Measurements from ENCODE around the gene ARHGAP21.
"Not testable (repeated sequence)": the region's sequence is repeated elsewhere in the genome, so short reads cannot be mapped to it uniquely, and the experiment has no call there.

ARHGAP21 gene

DNA sequence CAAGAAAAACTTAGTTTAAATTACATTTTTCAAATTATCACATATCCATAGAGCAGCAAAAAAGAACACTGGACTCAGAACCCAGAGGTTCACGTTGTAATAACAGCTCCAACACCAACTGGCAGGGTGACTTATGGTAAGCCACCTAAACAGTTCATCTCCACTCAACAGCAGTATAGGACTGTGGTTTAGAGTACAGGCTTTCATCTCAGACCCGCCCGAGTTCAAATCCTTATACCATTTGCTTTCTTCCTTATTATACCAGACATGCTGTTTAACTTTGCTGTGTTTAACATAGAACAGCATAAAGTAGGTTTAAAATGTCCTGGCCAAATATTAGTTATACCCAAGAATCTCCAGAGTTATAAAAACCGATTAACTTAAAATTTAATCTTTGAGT is 97.9 kb downstream of the ARHGAP21 start:
- DNase-seq (ENCODE audit: low read depth in 3 of 3) = no peak

DNA sequence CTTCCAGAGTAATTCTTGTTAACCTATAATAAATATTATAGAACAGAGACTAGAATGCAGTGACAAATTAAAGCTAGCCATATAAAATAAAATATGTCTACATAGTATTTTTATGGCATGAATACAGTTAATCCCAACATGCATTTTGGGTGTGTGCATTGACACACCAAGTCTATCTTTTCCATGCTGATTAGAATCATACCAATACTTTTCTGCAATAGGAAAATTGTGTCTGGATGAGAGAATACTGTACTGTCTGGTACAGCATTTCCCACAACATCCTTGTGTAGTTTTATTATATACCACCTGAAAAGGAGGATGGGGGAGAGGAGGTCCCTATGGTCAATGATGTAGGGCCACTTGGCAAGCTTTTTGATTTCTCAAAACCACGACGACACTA is 100.3 kb downstream of the ARHGAP21 start:
- DNase-seq (ENCODE audit: low read depth in 3 of 3) = no peak

GRCh38 chr10:24622781-24623301 is 100.8 kb downstream of the ARHGAP21 start:
- DNase-seq (ENCODE audit: low read depth in 3 of 3) = no peak

DNA sequence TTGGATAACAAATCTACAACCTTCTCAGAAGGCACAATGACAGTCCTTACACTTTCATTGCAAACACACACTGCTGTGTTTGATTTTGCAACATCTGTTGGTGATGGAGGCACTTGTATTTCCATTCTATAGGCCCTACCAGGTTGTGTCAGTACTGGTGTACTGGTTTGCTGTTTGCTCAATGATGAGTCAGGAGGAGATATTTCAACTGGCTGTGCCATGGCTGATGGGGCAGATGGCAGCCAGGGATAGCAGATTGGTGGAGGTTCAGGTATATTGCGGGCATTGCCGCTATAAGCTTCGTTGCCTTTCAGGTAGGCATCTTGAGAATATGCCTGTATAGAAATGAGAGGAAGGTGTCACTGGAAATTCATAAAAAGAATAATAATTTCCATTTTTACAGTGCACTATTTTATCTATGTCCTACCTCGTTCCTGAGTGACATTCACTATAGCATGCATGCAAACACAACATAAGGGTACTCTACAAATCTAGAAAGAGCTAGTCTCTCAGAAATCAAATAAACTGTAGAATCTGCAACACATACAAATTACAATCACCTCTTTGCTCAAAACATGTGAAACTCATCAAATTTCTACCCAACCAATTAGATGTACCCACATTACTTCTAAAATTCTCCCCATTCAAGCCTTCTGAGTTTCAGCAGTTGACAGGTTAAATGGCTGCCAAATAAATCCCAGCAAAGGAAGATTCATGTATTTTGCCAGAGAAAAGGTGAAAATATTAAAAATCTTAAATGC is 102.5 kb downstream of the ARHGAP21 start:
- DNase-seq (ENCODE audit: low read depth in 3 of 3) = not testable (repeated sequence)

DNA sequence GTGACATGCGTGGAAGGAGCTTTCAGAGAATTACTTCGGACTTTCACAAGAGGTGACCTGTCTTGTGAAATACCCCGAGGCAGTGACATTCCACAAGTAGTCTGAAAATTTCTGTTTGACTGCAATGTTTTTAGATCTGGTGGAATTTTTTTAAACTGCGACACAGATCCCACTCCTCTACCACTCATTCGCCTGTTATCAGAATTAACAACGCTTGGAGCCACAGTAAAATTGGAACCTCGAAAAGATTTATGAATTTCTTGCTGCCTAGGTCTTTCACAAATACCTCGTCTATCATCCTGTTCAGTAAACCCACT is 103.7 kb downstream of the ARHGAP21 start:
- DNase-seq (ENCODE audit: low read depth in 3 of 3) = not testable (repeated sequence)

- DNase-seq (ENCODE audit: low read depth in 3 of 3) = not testable (repeated sequence)
These were observed 104.2 kb downstream of the ARHGAP21 start for GRCh38 chr10:24619291-24619993.

GRCh38 chr10:24618401-24618800 is 105.3 kb downstream of the ARHGAP21 start:
- DNase-seq (ENCODE audit: low read depth in 3 of 3) = no peak

GRCh38 chr10:24617771-24618396 is 105.8 kb downstream of the ARHGAP21 start:
- peak in 2 of 3 donors; percentile 21 to 40 for DNase-seq (ENCODE audit: low read depth in 3 of 3)

GRCh38 chr10:24616536-24616935 is 107.2 kb downstream of the ARHGAP21 start:
- no peak for DNase-seq (ENCODE audit: low read depth in 3 of 3)

- no peak for DNase-seq (ENCODE audit: low read depth in 3 of 3)
These were observed 117.7 kb downstream of the ARHGAP21 start for GRCh38 chr10:24606021-24606420.

- no peak for DNase-seq (ENCODE audit: low read depth in 3 of 3)
These were observed 118.5 kb downstream of the ARHGAP21 start for GRCh38 chr10:24605141-24605540.

GRCh38 chr10:24603333-24603732 is 120.4 kb downstream of the ARHGAP21 start:
- DNase-seq (ENCODE audit: low read depth in 3 of 3) = peak in 1 of 3 donors; percentile 19

DNA sequence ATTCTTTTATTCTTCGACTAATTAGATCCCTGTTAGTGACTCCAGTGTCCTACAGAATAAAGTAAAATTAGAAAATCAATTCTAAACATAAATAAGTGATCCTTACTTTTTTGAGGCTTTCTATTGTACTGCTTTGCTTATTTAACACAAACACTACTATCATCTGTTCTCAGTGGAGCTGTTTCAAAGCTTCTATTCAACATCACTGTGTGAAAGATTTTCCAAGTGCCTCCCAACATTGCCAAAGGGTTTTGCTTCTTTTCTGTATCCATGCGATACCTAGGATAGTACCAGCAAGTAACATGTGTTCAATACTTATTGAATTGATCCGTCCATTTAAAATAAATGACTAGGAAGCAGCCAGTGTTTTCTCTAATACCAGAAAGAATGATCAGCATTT is 125.7 kb downstream of the ARHGAP21 start:
- no peak for DNase-seq (ENCODE audit: low read depth in 3 of 3)

- DNase-seq (ENCODE audit: low read depth in 3 of 3) = no peak
These were observed 126.3 kb downstream of the ARHGAP21 start for GRCh38 chr10:24597426-24597825.

- DNase-seq (ENCODE audit: low read depth in 3 of 3) = no peak
These were observed 127.3 kb downstream of the ARHGAP21 start for GRCh38 chr10:24596217-24596930.

DNA sequence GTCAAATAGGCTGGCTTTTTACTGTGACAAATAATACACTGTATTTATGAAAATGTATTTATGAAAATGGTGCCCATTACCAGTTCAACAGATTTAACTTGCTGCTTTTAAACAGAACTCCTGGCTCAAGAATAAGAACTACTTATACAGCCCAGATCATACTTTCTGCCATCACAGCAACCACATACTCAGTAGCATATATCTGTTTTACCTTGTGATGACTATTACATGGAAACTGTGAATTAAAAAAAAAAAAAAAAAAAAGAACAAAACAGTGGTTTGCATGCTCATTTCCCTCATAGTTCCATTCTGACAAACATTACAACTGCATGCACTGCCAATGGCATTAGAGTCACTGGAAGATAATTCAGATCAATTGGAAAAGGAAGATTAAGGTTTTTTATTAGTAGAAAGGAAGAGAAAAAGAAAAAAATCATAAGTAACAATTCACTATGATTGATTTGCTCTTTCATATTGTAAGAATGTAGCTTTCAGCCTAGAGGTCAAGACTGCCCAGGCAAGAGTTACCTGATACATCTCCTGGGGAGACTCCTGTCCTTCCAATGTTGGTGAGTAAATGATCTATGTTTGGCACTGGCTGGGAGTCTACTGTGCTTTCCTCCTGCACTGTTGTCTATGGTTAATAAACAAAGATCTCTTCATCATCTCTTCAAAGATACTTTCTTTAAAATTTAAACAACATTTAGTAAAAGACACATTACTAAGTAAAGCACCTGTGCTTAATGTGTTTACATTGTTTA is 132.8 kb downstream of the ARHGAP21 start:
- no peak for DNase-seq (ENCODE audit: low read depth in 3 of 3)

DNA sequence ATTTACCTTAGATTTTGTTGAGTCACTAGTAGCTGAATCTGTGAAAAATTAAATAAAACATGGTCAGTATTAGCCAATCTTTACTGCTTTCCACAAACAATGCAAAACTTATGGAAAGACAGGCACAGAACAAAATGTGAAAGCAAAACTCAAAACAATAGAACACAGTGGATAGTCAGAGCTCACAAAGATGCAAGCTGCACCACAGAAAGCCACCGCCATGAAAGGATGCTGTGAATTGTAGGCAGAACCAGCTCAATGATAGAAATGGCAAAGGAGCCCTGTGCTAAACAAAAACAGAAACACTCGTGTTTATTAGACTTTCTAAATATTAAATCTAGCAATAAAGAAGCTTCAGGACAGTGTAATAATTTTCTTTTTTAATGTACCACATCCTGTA is 134.4 kb downstream of the ARHGAP21 start:
- DNase-seq (ENCODE audit: low read depth in 3 of 3) = no peak

DNA sequence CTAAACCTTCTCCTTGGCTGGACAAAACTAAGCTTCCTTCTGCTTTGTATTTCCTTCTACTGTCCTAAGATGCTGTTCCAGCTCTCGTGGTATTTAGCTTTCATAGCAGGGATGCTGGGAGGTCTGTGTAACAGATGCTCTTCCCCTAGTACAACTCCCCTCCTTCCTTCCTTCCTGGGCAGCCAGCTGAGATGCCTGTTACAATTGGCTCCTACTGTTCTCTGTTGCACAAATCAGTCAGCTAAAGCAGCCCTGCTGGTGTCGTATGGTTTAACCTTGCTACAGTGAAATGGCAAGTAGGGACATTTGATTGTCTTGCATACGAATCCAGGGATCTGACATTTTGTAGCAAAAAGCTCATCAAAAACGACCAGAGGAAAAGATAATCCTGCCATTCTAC is 143.8 kb downstream of the ARHGAP21 start:
- no peak for DNase-seq (ENCODE audit: low read depth in 3 of 3)

DNA sequence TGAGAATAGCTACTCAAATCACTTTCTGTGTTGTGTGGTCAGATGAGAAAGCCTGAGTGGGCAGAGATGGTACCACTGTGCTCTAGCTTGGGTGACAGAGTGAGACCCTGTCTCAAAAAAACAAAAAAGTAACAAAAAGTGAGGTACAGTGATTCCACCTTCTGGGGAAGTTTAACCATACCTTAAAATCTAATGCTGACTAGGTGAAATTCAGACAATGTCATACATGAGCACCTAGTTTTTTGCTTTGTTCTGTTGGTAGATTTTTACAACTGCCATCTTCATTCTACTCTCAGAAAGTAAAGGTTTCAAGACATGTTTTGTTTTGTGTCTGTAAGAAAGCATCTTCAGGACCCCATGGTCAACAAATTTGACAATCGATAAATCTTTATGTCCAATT is 144.2 kb downstream of the ARHGAP21 start:
- DNase-seq (ENCODE audit: low read depth in 3 of 3) = no peak

DNA sequence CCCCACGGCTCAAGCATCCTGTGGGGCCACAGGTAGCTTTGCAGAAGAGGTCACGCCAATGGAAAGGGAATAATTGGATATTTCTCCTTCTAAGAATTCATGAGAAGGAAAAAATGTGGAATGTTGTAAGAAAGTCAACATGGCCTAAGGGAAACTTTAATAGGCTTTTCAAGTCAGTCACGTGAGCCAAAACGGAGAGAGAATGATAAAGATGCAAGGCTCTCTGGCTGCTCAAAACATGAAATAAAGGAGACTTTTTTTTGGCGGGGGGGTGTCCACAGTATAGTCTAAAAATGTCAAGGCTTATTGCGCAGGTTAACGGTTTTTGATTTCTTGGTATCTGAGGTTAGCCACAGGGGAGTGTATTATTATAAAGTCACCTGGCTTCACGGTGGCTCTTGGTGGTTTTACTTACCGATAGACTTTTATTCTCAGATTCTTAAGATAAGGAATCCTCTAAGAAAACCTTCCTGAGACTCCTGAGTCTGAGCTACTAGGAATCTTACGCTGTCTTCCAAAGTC is 148.1 kb downstream of the ARHGAP21 start:
- DNase-seq (ENCODE audit: low read depth in 3 of 3) = no peak

GRCh38 chr10:24574578-24575155 is 149.0 kb downstream of the ARHGAP21 start:
- no peak for DNase-seq (ENCODE audit: low read depth in 3 of 3)

All from stimulated activated CD4-positive, alpha-beta T cell treated with anti-CD3 and anti-CD28 coated beads, TNF-alpha, amount 100 ng/mL, for 48 hours (primary cell).